ENCODE measurements around the gene SVOPL. TPM values are rescaled to one million over a fixed set of nuclear protein-coding genes. Genes with fewer than 3 reads are reported as not detected.

Gene SVOPL
- total and polyA plus RNA-seq, 2 experiments from 2014 or later = 0.95 to 1.1 TPM

DNA sequence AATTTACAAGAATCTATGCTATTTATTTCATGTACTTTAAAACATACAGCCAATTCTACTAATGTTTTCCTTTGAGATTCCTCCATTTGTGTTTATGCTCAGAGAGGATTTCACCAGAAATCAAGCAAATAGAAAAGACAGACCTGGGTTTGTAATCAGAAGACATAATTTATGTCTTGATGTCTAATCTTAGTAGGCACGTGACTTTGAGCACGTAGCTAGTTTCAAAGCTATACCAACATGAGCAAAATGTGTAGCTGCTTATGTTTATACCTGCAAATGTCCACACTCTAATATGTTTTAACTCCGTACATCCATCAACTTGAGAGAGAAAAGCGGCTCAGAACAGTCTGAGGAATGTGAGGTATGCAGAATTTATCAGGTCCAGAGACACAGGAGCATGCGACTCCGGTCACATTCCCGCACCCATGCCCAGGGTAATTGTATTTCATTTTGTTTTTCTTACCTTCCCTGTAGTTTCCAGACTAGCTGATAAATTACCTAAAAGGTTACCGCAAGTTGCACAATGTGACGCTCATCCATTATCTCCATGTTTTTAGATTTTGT, 40.0 kb downstream of the SVOPL start:
- no peak overlapping the region for H3K4me3 ChIP-seq
- H2AFZ ChIP-seq = no peak overlapping the region
- no peaks in the 10 kb centered on the region for H3K9me2 ChIP-seq (replicated peaks; ENCODE audit: insufficient read depth)
- no peak for DNase-seq (ENCODE audit: low spot score)
- WGBS (ENCODE audit: low lambda C conversion rate, missing lambda C conversion rate) = 34% methylated on average over 9 of the region's 9 CpGs
- no peak overlapping the region for H3K27ac ChIP-seq
- H3K36me3 ChIP-seq (replicated peaks; ENCODE audit: insufficient read depth, low read depth) = no peaks in the 10 kb centered on the region
- H3K79me2 ChIP-seq = no peaks in the 10 kb centered on the region
- peaks cover 20% of the 10 kb centered on the region for H3K4me1 ChIP-seq (ENCODE audit: insufficient read depth)
- H3K4me2 ChIP-seq = no peak overlapping the region
- no peaks in the 10 kb centered on the region for H3K9me3 ChIP-seq (ENCODE audit: low read depth)
- TF ChIP-seq EZH2phosphoT487 (IDR thresholded peaks at IDR 0.05; ENCODE audit: low read depth, severe bottlenecking, unreplicated experiment) (no peak), EZH2 (IDR thresholded peaks at IDR 0.05; ENCODE audit: borderline replicate concordance) (no peak)
- TF ChIP-seq, protein P1, sequence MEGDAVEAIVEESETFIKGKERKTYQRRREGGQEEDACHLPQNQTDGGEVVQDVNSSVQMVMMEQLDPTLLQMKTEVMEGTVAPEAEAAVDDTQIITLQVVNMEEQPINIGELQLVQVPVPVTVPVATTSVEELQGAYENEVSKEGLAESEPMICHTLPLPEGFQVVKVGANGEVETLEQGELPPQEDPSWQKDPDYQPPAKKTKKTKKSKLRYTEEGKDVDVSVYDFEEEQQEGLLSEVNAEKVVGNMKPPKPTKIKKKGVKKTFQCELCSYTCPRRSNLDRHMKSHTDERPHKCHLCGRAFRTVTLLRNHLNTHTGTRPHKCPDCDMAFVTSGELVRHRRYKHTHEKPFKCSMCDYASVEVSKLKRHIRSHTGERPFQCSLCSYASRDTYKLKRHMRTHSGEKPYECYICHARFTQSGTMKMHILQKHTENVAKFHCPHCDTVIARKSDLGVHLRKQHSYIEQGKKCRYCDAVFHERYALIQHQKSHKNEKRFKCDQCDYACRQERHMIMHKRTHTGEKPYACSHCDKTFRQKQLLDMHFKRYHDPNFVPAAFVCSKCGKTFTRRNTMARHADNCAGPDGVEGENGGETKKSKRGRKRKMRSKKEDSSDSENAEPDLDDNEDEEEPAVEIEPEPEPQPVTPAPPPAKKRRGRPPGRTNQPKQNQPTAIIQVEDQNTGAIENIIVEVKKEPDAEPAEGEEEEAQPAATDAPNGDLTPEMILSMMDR (IDR thresholded peaks at IDR 0.05; ENCODE audit: poor library complexity) = no peak
- no peaks in the 10 kb centered on the region for H4K20me1 ChIP-seq (ENCODE audit: insufficient read depth, poor library complexity, severe bottlenecking)
- no peaks in the 10 kb centered on the region for H3K27me3 ChIP-seq

DNA sequence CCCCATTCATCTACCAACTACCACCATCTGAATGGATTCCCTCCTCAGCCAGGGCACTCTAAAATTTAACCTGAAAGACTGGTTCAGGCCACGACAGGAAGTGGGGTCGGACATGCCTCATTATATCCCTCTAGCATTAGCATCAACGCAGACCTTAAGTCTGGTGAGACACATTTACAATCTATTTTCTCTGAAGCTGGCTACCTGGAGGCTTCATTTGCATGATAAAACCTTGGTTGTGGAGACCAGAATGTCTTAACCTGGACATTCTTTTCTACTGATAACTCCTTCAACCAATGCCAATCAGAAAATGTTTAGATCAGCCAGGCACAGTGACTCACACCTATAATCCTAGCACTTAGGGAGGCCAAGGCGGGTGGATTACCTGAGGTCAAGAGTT, 42.3 kb downstream of the SVOPL start:
- DNase-seq (ENCODE audit: low spot score) = no peak
- H3K79me2 ChIP-seq = no peaks in the 10 kb centered on the region
- H3K9me2 ChIP-seq (replicated peaks; ENCODE audit: insufficient read depth) = no peaks in the 10 kb centered on the region
- H3K4me2 ChIP-seq = no peak overlapping the region
- peaks cover 20% of the 10 kb centered on the region for H3K4me1 ChIP-seq (ENCODE audit: insufficient read depth)
- 68% methylated on average over 4 of the region's 4 CpGs for WGBS (ENCODE audit: low lambda C conversion rate, missing lambda C conversion rate)
- H3K9me3 ChIP-seq (ENCODE audit: low read depth) = peaks cover 7% of the 10 kb centered on the region
- no peak overlapping the region for H2AFZ ChIP-seq
- H3K4me3 ChIP-seq = no peak overlapping the region
- no peaks in the 10 kb centered on the region for H3K36me3 ChIP-seq (replicated peaks; ENCODE audit: insufficient read depth, low read depth)
- no peaks in the 10 kb centered on the region for H4K20me1 ChIP-seq (ENCODE audit: insufficient read depth, poor library complexity, severe bottlenecking)
- no peaks in the 10 kb centered on the region for H3K27me3 ChIP-seq
- TF ChIP-seq EZH2 (IDR thresholded peaks at IDR 0.05; ENCODE audit: borderline replicate concordance) (no peak), EZH2phosphoT487 (IDR thresholded peaks at IDR 0.05; ENCODE audit: low read depth, severe bottlenecking, unreplicated experiment) (no peak)
- TF ChIP-seq, protein P1 (IDR thresholded peaks at IDR 0.05; ENCODE audit: poor library complexity) = no peak
- H3K27ac ChIP-seq = no peak overlapping the region

DNA sequence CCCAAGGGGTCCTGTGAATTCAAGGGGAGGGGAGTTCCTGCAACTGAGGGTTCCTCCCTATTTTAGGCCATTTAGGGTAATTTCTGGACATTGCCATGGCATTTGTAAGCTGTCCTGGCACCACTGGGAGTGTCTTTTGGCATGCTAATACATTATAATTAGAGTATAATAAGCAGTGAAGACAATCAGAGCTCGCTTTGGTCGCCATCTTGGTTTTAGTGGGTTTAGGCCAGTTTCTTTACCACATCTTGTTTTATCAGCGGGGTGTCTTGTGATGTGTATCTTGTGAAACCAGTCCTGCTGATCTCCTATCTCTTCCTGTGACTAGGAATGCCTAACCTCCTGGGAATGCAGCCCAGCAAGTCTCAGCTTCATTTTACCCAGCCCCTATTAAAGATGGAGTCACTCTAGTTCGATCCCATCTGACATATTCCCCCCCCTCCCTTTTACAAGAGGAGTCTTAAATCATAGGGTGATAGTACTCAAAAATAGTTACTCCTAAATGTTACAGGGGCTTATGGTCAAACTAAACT, 43.2 kb downstream of the SVOPL start:
- TF ChIP-seq EZH2phosphoT487 (IDR thresholded peaks at IDR 0.05; ENCODE audit: low read depth, severe bottlenecking, unreplicated experiment) = no peak
- no peak for TF ChIP-seq EZH2 (IDR thresholded peaks at IDR 0.05; ENCODE audit: borderline replicate concordance)
- TF ChIP-seq, protein P1 (IDR thresholded peaks at IDR 0.05; ENCODE audit: poor library complexity) = no peak
- H4K20me1 ChIP-seq (ENCODE audit: insufficient read depth, poor library complexity, severe bottlenecking) = no peaks in the 10 kb centered on the region
- DNase-seq (ENCODE audit: low spot score) = no peak
- H2AFZ ChIP-seq = no peak overlapping the region
- H3K27ac ChIP-seq = no peak overlapping the region
- no peaks in the 10 kb centered on the region for H3K27me3 ChIP-seq
- H3K4me1 ChIP-seq (ENCODE audit: insufficient read depth) = peaks cover 17% of the 10 kb centered on the region
- no peaks in the 10 kb centered on the region for H3K36me3 ChIP-seq (replicated peaks; ENCODE audit: insufficient read depth, low read depth)
- no peak overlapping the region for H3K4me2 ChIP-seq
- no peaks in the 10 kb centered on the region for H3K9me2 ChIP-seq (replicated peaks; ENCODE audit: insufficient read depth)
- H3K9me3 ChIP-seq (ENCODE audit: low read depth) = peaks cover 7% of the 10 kb centered on the region
- WGBS (ENCODE audit: low lambda C conversion rate, missing lambda C conversion rate) = 86% methylated on average over 4 of the region's 4 CpGs
- no peak overlapping the region for H3K4me3 ChIP-seq
- H3K79me2 ChIP-seq = no peaks in the 10 kb centered on the region

Data from hepatocyte (in vitro differentiated cells).